Tibial nerve (tissue), 4 donors: ENCODE results near the gene PLA2G4D. TPM values are rescaled to one million over a fixed set of nuclear protein-coding genes. Genes with fewer than 3 reads are reported as not detected.

ENCODE experiments used
- DNase-seq, 2 donors: peaks; one replicate each; pipeline ENCODE4 v3.0.0-alpha.2; 2019; ENCODE audit warnings: low spot score in 2 of 2
- H3K27ac ChIP-seq, 4 donors: fragments of 200-600 bp; sonication (generic) in 3 of 4; one replicate each; pipeline ENCODE4 v1.5.1; 2017 to 2019; ENCODE audit warnings: mild to moderate bottlenecking in 1 of 4
- H3K27me3 ChIP-seq, 2 donors: fragments of 200-600 bp; sonication (generic) in 1 of 2; one replicate each; pipeline versions ENCODE4 v1.5.1 to v1.6.0; 2017 to 2019
- H3K36me3 ChIP-seq, 3 donors: fragments of 200-600 bp; sonication (generic); one replicate each; pipeline ENCODE4 v1.5.1; 2018 to 2019
- H3K4me1 ChIP-seq, 4 donors: fragments of 200-600 bp; sonication (generic) in 3 of 4; one replicate each; pipeline ENCODE4 v1.5.1; 2017 to 2019
- H3K4me3 ChIP-seq, 4 donors: fragments of 200-600 bp; sonication (generic) in 3 of 4; one replicate each; pipeline ENCODE4 v1.5.1; 2017 to 2019; ENCODE audit warnings: mild to moderate bottlenecking in 1 of 4, moderate library complexity in 1 of 4
- H3K9me3 ChIP-seq, 4 donors: fragments of 200-600 bp; sonication (generic) in 3 of 4; one replicate each; pipeline ENCODE4 v1.5.1; 2017 to 2019
- CTCF ChIP-seq, 5 experiments: fragments of 200-600 bp in 3 of 5; fragments of 450-650 bp in 2 of 5; sonication (generic) in 3 of 5; IDR thresholded peaks; one replicate each; pipeline ENCODE4 v1.5.1; 2016 to 2019; ENCODE audit warnings: antibody characterized with exemption in 5 of 5, mild to moderate bottlenecking in 3 of 5, moderate library complexity in 2 of 5
- EP300 ChIP-seq, 2 donors: sonication (generic); formaldehyde crosslinking; IDR thresholded peaks; one replicate each; pipeline ENCODE4 v1.6.1; 2017; ENCODE audit warnings: antibody characterized with exemption in 2 of 2, mild to moderate bottlenecking in 1 of 2
- POLR2A ChIP-seq, 2 donors: fragments of 450-650 bp; IDR thresholded peaks; one replicate each; pipeline ENCODE4 v1.6.1; 2017; ENCODE audit warnings: antibody characterized with exemption in 2 of 2, mild to moderate bottlenecking in 2 of 2, moderate library complexity in 2 of 2
- WGBS, 2 donors: methylation state at CpG; one replicate each; pipeline ENCODE4 v1.1.5; 2018; 5-methylcytosine and 5-hydroxymethylcytosine counted together
- total RNA-seq, 4 donors: library from RNA; depleted of rRNA; stranded (reverse); fragments of >200 nt; gene quantifications; one replicate each; pipeline ENCODE4 v1.1.0, GENCODE V29; 2016

Gene PLA2G4D
- total RNA-seq, 4 donors from 2014 or later = not detected

DNA sequence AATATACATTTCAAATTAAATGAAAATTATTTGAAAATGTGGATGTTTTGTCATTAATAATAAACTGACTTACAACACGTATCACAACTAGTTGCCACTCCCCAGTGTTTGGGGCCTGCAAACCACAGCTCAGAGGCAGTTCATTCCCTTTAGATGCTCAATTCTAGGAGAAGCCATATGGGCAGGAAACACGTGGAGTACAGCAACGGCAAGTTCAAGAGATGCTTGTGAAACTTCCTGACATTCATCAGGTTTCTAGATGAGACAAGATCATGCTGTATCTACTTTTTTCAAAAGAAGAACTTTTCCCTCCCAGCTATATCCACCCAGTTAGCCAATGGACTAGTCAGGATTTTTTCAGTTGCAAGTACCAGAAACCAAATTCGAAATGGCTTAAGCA is 17.6 kb upstream of the PLA2G4D start:
- Histone ChIP-seq H3K4me3 (no peak overlapping the region), H3K27ac (no peak overlapping the region), H3K36me3 (no peaks in the 10 kb centered on the region), H3K4me1 (no peaks in the 10 kb centered on the region), H3K27me3 (no peaks in the 10 kb centered on the region), H3K9me3 (peaks cover 0 to 6% (median 2%) of the 10 kb centered on the region in 4 donors)
- no peak for TF ChIP-seq EP300 (IDR thresholded peaks at IDR 0.05)
- no peak for DNase-seq
- WGBS, 2 donors = 56 to 58% methylated on average over 4 of the region's 4 CpGs

- H3K4me1 ChIP-seq = peaks cover 0 to 6% (median 0%) of the 10 kb centered on the region in 4 donors
- no peaks in the 10 kb centered on the region for H3K27me3 ChIP-seq
- H3K27ac ChIP-seq = no peak overlapping the region
- no peak overlapping the region for H3K4me3 ChIP-seq
- no peak for DNase-seq
- peaks cover 0 to 3% (median 1%) of the 10 kb centered on the region in 4 donors for H3K9me3 ChIP-seq
- TF ChIP-seq CTCF (IDR thresholded peaks at IDR 0.05) (no peak), POLR2A (IDR thresholded peaks at IDR 0.05) (no peak), EP300 (IDR thresholded peaks at IDR 0.05) (no peak)
- no peaks in the 10 kb centered on the region for H3K36me3 ChIP-seq
- WGBS, 2 donors = 61 to 63% methylated on average over 3 of the region's 3 CpGs
These were observed 16.0 kb upstream of the PLA2G4D start for GRCh38 chr15:42110367-42110766.

DNA sequence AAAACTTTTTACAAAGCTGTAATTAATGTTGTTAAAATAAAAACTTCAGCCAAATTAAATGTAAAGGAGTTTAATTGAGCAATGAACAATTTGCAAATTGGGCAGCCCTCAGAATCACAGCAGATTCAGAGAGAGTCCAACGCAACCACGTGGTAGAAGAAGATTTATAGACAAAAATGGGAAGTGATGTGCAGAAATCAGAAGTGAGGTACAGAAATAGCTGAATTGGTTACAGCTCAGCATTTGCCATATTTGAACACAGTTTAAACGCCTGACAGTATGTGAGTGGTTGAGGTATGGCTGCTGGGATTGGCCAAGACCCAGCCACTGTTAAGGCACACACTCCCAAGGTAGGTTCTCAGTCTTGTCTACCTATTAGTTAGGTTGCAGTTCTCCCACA is 14.4 kb upstream of the PLA2G4D start:
- 66 to 80% methylated on average over 3 of the region's 3 CpGs for WGBS, 2 donors
- Histone ChIP-seq H3K9me3 (peaks cover 0 to 3% (median 1%) of the 10 kb centered on the region in 4 donors), H3K27me3 (no peaks in the 10 kb centered on the region), H3K36me3 (no peaks in the 10 kb centered on the region), H3K27ac (no peak overlapping the region), H3K4me3 (no peak overlapping the region), H3K4me1 (peaks cover 0 to 6% (median 0%) of the 10 kb centered on the region in 4 donors)
- TF ChIP-seq CTCF (IDR thresholded peaks at IDR 0.05) = no peak
- TF ChIP-seq EP300 (IDR thresholded peaks at IDR 0.05) = no peak
- TF ChIP-seq POLR2A (IDR thresholded peaks at IDR 0.05) = no peak
- no peak for DNase-seq

DNA sequence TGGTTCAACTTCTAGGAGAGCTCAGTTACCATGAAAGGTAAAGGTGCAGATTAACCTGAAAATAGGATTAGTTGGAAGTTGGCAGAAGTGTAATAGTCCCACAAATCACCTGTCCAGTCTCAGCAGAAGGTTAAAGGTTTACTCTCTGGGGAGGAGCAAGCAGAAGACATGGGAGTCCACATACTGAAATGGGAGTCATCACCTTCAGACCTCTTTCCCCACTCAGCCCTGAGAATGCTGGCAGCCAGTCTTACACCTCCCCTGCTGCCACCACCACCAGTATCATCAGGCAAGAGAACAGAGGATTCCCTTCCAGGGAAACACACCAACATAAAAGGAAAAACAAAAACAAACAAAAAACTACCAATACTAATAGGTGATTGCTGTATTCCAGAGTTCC is 13.8 kb upstream of the PLA2G4D start:
- H3K36me3 ChIP-seq = no peaks in the 10 kb centered on the region
- peaks cover 0 to 6% (median 0%) of the 10 kb centered on the region in 4 donors for H3K4me1 ChIP-seq
- TF ChIP-seq POLR2A (IDR thresholded peaks at IDR 0.05) = no peak
- no peak for TF ChIP-seq EP300 (IDR thresholded peaks at IDR 0.05)
- no peak for TF ChIP-seq CTCF (IDR thresholded peaks at IDR 0.05)
- H3K27me3 ChIP-seq = no peaks in the 10 kb centered on the region
- no peak overlapping the region for H3K4me3 ChIP-seq
- peaks cover 0 to 3% (median under 1%) of the 10 kb centered on the region in 4 donors for H3K9me3 ChIP-seq
- no peak for DNase-seq
- no peak overlapping the region for H3K27ac ChIP-seq

DNA sequence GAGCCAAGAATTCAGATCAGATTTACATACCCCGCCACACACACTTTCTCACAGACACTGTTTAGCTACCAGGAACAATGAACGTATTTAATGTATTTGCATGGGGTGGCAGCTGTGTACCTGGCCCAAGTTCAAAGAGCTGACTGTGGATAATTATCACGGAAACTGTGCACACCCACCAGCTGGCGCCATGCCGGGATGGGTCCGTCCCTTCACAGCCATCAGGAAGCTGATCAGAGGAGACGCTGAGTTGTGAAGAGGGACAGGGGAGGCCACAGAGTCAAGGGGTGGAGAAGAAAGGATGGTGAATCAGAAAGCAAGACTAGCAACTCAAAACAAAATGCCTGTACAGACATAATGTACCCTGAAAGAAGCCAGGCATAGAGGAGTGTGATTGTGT is 13.1 kb upstream of the PLA2G4D start:
- H3K27me3 ChIP-seq = no peaks in the 10 kb centered on the region
- peaks cover 0 to 6% (median 0%) of the 10 kb centered on the region in 4 donors for H3K4me1 ChIP-seq
- no peak overlapping the region for H3K4me3 ChIP-seq
- no peaks in the 10 kb centered on the region for H3K36me3 ChIP-seq
- TF ChIP-seq POLR2A (IDR thresholded peaks at IDR 0.05) = no peak
- no peak for TF ChIP-seq EP300 (IDR thresholded peaks at IDR 0.05)
- TF ChIP-seq CTCF (IDR thresholded peaks at IDR 0.05) = no peak
- no peak for DNase-seq
- H3K9me3 ChIP-seq = peaks cover 0 to 3% (median 0%) of the 10 kb centered on the region in 4 donors
- WGBS, 2 donors = 48 to 49% methylated on average over 7 of the region's 7 CpGs
- no peak overlapping the region for H3K27ac ChIP-seq

DNA sequence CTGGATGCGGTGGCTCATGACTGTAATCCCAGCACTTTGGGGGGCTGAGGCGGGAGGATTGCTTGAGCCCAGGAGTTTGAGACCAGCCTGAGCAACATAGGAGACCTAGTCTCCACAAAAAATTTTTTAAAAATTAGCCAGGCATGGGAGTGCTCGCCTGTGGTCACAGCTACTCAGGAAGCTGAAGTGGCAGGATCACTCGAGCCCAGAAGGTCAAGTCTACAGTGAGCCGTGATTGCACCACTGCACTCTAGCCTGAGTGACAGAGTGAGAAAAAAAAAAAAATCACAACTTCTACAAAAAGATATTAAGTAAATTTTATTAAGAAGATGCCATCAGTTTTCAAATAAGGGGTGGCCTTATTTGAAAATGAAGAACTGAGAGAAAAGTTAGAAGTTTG is 11.9 kb upstream of the PLA2G4D start:
- Histone ChIP-seq H3K36me3 (no peaks in the 10 kb centered on the region), H3K9me3 (peaks cover 0 to 3% (median 0%) of the 10 kb centered on the region in 4 donors), H3K27ac (no peak overlapping the region), H3K27me3 (no peaks in the 10 kb centered on the region), H3K4me1 (peaks cover 0 to 6% (median 0%) of the 10 kb centered on the region in 4 donors), H3K4me3 (no peak overlapping the region)
- TF ChIP-seq POLR2A (IDR thresholded peaks at IDR 0.05) (no peak), CTCF (IDR thresholded peaks at IDR 0.05) (no peak), EP300 (IDR thresholded peaks at IDR 0.05) (no peak)
- DNase-seq = no peak
- 42 to 47% methylated on average over 5 of the region's 5 CpGs for WGBS, 2 donors
